A673 (cell line): ENCODE measurements around the gene GAL3ST1. TPM values are rescaled to one million over a fixed set of nuclear protein-coding genes. Genes with fewer than 3 reads are reported as not detected.
"Not testable (repeated sequence)": the region's sequence is repeated elsewhere in the genome, so short reads cannot be mapped to it uniquely, and the experiment has no call there.

Experiments
- BruUV-seq: library from RNA; stranded (reverse); fragments of 400-500 nt; replicated peaks from 2 replicates; lab custom pipeline; 2021; lab: Mats Ljungman, UMichigan
- CTCF ChIA-PET: fragments of 300-600 bp; sonication (Branson Sonifier 250); formaldehyde crosslinking; loops from one replicate; lab custom pipeline; 2022; ENCODE audit warnings: antibody characterized with exemption; lab: Charles Lee
- POLR2A ChIA-PET: fragments of 300-600 bp; sonication (Branson Sonifier 250); formaldehyde crosslinking; loops from one replicate; lab custom pipeline; 2022; ENCODE audit warnings: antibody characterized with exemption; ENCODE audit not compliant: low non-redundant PET; lab: Charles Lee
- DNase-seq: peaks from one replicate; pipeline ENCODE4 v3.0.0-alpha.2; 2015; ENCODE audit warnings: low spot score
- H3K27ac ChIP-seq: fragments of 200-600 bp; sonication (generic); 2 replicates; pipeline ENCODE4 v1.5.1; 2016; ENCODE audit warnings: mixed run types, low read depth, mild to moderate bottlenecking, mixed read lengths, antibody characterized with exemption, low read length; ENCODE audit not compliant: poor library complexity, severe bottlenecking
- H3K27me3 ChIP-seq: fragments of 200-600 bp; sonication (generic); replicated peaks from 2 replicates; pipeline ENCODE4 v1.6.1; 2017; ENCODE audit warnings: mixed run types, low read depth, mild to moderate bottlenecking, mixed read lengths, antibody characterized with exemption, low read length; ENCODE audit not compliant: insufficient read depth, poor library complexity
- H3K36me3 ChIP-seq: fragments of 200-600 bp; sonication (generic); 2 replicates; pipeline ENCODE4 v1.6.1; 2016; ENCODE audit warnings: mixed run types, mild to moderate bottlenecking, mixed read lengths, antibody characterized with exemption, low read length; ENCODE audit not compliant: insufficient read depth, poor library complexity, severe bottlenecking
- H3K4me1 ChIP-seq: fragments of 200-600 bp; sonication (generic); 2 replicates; pipeline ENCODE4 v1.6.1; 2017; ENCODE audit warnings: mixed run types, mild to moderate bottlenecking, mixed read lengths, antibody characterized with exemption, low read length; ENCODE audit not compliant: insufficient read depth, poor library complexity, severe bottlenecking
- H3K4me3 ChIP-seq: fragments of 200-600 bp; sonication (generic); 2 replicates; pipeline ENCODE4 v1.5.1; 2016; ENCODE audit warnings: low read depth, mixed run types, mild to moderate bottlenecking, mixed read lengths, low read length; ENCODE audit not compliant: poor library complexity, severe bottlenecking
- H3K9me3 ChIP-seq: fragments of 200-600 bp; sonication (generic); 2 replicates; pipeline ENCODE4 v1.6.1; 2016; ENCODE audit warnings: mixed run types, low read depth, mild to moderate bottlenecking, mixed read lengths, antibody characterized with exemption, low read length; ENCODE audit not compliant: poor library complexity, severe bottlenecking
- EZH2 ChIP-seq: fragments of 200-600 bp; sonication (generic); IDR thresholded peaks from 2 replicates; pipeline ENCODE4 v1.6.1; 2017; ENCODE audit warnings: borderline replicate concordance, low read depth, mild to moderate bottlenecking, mixed read lengths, antibody characterized with exemption, low read length; ENCODE audit not compliant: poor library complexity, severe bottlenecking
- intact Hi-C: fragments of 100-400 bp; cut with micrococcal nuclease; formaldehyde crosslinking; loops from one replicate; pipeline ENCODE4 v1.10.0; 2022; ENCODE audit not compliant: unreplicated experiment
- total RNA-seq: library from RNA; stranded (reverse); gene quantifications from 2 replicates; pipeline ENCODE4 v1.2.3, GENCODE V29; 2021
- TF ChIP-seq, protein P1 (sequence below): fragments of 300-800, 200-600 bp; sonication (generic); conservative IDR thresholded peaks from 2 replicates; pipeline ENCODE4 v1.5.1; 2017; ENCODE audit warnings: low read depth, mild to moderate bottlenecking, antibody characterized with exemption, low read length, moderate library complexity, mixed read lengths

GAL3ST1 gene
- total RNA-seq, 1 experiment from 2014 or later, result 0.58 TPM

DNA sequence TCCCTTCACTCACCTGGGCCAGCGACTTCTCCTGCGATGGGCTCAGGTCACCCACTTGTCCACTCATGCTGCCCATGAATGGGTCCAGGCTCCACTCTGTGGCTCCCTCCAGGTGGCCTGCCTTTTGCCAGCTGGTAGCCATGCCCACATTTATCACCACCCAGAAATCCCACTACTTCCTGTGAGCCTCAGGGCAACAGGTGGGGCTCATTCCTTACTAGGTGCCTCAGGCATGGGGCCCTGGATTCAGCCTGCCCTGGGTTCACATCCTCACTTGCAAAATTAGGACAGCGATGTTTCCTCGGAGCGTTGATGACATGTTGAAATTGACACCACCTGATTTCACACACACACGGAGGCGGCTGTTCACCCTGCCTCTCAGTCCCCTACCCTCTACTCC lies 27.8 kb downstream of the GAL3ST1 start, which contains the start of gene SEC14L6:
Gene SEC14L6, minus strand, starts transcription at position 126 of the 400 bp plus-strand sequence. Its CDS starts 59 bp downstream, at position 67.
- intact Hi-C loops, result no loop called here
- H3K4me1 ChIP-seq, result no peaks in the 10 kb centered on the region
- H3K9me3 ChIP-seq, result no peaks in the 10 kb centered on the region
- no peaks in the 10 kb centered on the region for H3K36me3 ChIP-seq
- no peak within 1 kb of the TSS for H3K4me3 ChIP-seq
- peaks cover 10% of the 10 kb centered on the region for H3K27me3 ChIP-seq
- BruUV-seq, result no TSS peak
- TF ChIP-seq EZH2, result no peak
- ChIA-PET POLR2A (no interaction called here), CTCF (no interaction called here)
- no peak for DNase-seq
- H3K27ac ChIP-seq, result no peak within 1 kb of the TSS

GRCh38 chr22:30542811-30543188 lies 31.7 kb downstream of the GAL3ST1 start:
- Histone ChIP-seq H3K4me3 (no peak overlapping the region), H3K36me3 (no peaks in the 10 kb centered on the region), H3K4me1 (no peaks in the 10 kb centered on the region), H3K27me3 (peaks cover 14% of the 10 kb centered on the region), H3K9me3 (no peaks in the 10 kb centered on the region), H3K27ac (no peak overlapping the region)
- ChIA-PET POLR2A (no interaction called here), CTCF (no interaction called here)
- DNase-seq, result no peak
- no TSS peak for BruUV-seq
- TF ChIP-seq EZH2, result no peak
- TF ChIP-seq, protein P1, sequence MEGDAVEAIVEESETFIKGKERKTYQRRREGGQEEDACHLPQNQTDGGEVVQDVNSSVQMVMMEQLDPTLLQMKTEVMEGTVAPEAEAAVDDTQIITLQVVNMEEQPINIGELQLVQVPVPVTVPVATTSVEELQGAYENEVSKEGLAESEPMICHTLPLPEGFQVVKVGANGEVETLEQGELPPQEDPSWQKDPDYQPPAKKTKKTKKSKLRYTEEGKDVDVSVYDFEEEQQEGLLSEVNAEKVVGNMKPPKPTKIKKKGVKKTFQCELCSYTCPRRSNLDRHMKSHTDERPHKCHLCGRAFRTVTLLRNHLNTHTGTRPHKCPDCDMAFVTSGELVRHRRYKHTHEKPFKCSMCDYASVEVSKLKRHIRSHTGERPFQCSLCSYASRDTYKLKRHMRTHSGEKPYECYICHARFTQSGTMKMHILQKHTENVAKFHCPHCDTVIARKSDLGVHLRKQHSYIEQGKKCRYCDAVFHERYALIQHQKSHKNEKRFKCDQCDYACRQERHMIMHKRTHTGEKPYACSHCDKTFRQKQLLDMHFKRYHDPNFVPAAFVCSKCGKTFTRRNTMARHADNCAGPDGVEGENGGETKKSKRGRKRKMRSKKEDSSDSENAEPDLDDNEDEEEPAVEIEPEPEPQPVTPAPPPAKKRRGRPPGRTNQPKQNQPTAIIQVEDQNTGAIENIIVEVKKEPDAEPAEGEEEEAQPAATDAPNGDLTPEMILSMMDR, result no peak
- intact Hi-C loops, result no loop called here

DNA sequence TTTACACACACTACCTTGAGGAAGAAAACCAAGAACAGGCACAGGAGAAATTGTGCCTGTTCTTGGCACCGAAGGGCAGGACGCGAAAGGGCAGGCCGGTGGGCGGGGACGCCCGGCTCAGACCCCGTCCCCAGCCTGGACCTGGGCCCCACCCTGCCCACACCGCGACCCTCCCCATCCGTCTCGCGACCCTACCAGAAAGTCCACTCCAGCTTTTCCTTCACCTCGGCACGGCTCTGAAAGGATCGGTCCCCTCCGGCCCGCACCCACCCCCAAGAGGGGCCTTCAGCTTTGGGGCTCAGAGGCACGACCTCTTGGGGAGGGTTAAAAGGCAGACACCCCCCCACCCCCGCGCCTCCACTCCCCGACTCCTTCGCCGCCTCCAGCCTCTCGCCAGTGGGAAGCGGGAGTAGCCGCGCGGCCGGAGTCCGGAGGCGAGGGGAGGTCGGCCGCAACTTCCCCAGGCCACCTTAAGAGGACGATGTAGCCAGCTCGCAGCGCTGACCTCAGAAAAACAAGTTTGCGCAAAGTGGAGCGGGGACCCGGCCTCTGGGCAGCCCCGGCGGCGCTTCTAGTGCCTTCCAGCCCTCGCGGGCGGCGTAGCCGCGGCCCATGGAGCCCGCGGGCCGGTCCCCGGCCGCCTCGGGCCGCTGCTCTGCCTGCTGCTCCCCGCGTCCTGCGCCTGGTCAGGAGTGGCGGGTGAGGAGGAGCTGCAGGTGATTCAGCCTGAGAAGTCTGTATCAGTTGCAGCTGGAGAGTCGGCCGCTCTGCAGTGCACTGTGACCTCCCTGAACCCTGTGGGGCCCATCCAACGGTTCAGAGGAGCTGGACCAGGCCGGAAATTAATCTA lies 32.3 kb downstream of the GAL3ST1 start:
- no TSS peak for BruUV-seq
- intact Hi-C loops, result no loop called here
- CTCF ChIA-PET, result interaction anchor here (1.1 kb wide), 1 partner anchor 93 kb away, joined by 5 read pairs; no protein-coding TSS in a partner anchor
- Histone ChIP-seq H3K4me1 (no peaks in the 10 kb centered on the region), H3K9me3 (no peaks in the 10 kb centered on the region), H3K27ac (no peak overlapping the region), H3K27me3 (peaks cover 14% of the 10 kb centered on the region), H3K36me3 (no peaks in the 10 kb centered on the region), H3K4me3 (no peak overlapping the region)
- POLR2A ChIA-PET, result no interaction called here
- TF ChIP-seq EZH2, result no peak
- TF ChIP-seq, protein P1, result no peak
- DNase-seq, result no peak

- DNase-seq, H3K27ac ChIP-seq, H3K36me3 ChIP-seq, POLR2A ChIA-PET, H3K4me3 ChIP-seq, H3K9me3 ChIP-seq, BruUV-seq, H3K4me1 ChIP-seq, intact Hi-C loops: not testable (repeated sequence)
- peaks cover 14% of the 10 kb centered on the region for H3K27me3 ChIP-seq
- CTCF ChIA-PET, result interaction anchor here (1.1 kb wide), 1 partner anchor 93 kb away, joined by 5 read pairs; no protein-coding TSS in a partner anchor
Measured at GRCh38 chr22:30541511-30541910, 33.0 kb downstream of the GAL3ST1 start.
